HUDEP-2 (cell line): ENCODE measurements around the gene HSD17B8.
"Not testable (repeated sequence)": the region's sequence is repeated elsewhere in the genome, so short reads cannot be mapped to it uniquely, and the experiment has no call there.

Experiments
- DNase-seq, 76 experiments: peaks; one replicate each; lab custom pipeline; 2025; ENCODE audit not compliant: unreplicated experiment in 76 of 76; lab: John Stamatoyannopoulos, UW

HSD17B8 gene

GRCh38 chr6:33204165-33204414 lies 365 bp upstream of the HSD17B8 start:
- DNase-seq = no peak

DNA sequence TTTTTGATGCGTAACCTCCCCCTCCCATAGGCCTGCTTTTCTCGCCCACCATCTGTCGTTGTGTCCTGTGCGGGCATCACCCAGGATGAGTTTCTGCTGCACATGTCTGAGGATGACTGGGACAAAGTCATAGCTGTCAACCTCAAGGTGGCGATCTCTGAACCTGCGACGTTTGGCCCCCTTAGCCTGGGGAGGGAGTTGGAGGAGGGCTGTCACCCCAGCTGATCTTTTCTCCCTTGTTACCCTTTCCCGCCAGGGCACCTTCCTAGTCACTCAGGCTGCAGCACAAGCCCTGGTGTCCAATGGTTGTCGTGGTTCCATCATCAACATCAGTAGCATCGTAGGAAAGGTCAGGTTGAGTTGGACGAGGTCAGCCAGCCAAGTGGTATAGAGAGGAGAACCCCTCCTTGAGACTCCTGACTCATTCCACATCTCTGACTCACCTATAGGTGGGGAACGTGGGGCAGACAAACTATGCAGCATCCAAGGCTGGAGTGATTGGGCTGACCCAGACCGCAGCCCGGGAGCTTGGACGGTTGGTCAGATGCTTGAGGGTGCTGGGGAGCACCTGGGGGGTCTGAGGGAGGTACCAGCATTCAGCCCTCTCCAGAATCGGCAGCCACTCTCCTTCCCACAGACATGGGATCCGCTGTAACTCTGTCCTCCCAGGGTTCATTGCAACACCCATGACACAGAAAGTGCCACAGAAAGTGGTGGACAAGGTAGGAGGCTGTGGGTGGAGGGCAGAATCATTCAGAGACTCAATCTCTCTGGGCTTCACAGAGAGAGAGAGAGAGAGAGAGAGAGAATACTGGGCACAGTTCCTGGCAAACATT lies 954 bp downstream of the HSD17B8 start:
- peak in 5 of 76 experiments; percentile 16 to 53 (median 44) for DNase-seq

DNA sequence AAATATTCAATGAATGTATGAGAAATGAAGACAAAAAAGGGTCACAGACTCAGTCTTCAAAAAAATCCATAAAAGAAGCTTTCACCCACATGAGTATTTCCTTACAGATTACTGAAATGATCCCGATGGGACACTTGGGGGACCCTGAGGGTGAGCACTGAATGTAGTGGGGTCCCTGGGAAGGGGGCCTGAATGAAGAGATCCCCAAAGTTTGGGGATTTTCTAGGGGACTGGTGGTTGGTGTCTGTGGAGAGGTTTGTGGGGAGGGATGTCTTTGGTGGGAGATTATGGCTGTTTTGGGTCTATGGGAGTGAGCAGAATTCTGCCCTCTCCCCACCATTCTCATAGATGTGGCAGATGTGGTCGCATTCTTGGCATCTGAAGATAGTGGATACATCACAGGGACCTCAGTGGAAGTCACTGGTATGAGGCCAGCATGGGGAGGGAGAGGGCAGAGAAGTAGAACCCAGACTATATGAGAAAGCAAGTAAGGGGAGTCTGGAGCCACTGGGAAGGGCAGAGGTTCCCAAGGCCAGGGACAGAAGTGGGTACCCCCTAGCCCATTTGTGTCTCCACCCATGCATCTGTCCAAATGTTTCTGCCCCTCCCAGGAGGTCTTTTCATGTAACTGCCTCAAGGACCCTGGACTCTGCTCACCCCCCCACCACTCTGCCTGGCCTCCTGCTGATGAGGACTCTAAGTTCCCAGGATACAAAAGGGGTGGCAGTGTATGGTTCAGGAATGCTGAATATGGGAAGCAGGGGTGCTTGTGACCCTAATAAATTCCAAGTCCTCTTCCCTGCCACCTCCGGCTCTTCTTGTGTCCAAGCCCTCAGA lies 1.8 kb downstream of the HSD17B8 start:
- no peak for DNase-seq

GRCh38 chr6:33206864-33207551 lies 2.6 kb downstream of the HSD17B8 start:
- no peak for DNase-seq

DNA sequence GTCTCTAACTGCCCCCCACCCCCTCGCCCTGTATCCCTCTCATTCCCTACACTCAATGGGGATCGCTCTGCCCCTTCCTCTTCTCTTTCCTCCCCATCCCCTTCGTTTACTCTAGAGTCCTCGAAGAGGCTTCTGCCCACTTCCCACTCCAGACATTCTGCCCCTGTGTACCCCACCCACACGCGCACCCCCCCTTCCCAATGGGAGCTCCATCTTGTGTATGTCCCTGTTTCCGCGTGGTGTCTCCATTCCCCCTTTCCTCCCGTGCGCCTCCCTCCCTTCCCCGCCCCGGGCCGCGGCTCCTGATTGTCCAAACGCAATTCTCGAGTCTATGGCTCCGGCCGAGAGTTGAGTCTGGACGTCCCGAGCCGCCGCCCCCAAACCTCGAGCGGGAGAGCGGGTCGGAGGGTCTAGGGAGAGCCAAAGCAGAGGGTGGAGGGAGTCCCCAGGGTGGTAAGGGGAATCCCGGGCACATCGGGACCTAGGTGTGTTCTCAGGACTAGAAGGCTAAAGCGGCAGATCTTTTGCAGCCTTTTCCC lies 3.2 kb downstream of the HSD17B8 start:
- DNase-seq = peak in 19 of 76 experiments; percentile 16 to 77 (median 29)

DNA sequence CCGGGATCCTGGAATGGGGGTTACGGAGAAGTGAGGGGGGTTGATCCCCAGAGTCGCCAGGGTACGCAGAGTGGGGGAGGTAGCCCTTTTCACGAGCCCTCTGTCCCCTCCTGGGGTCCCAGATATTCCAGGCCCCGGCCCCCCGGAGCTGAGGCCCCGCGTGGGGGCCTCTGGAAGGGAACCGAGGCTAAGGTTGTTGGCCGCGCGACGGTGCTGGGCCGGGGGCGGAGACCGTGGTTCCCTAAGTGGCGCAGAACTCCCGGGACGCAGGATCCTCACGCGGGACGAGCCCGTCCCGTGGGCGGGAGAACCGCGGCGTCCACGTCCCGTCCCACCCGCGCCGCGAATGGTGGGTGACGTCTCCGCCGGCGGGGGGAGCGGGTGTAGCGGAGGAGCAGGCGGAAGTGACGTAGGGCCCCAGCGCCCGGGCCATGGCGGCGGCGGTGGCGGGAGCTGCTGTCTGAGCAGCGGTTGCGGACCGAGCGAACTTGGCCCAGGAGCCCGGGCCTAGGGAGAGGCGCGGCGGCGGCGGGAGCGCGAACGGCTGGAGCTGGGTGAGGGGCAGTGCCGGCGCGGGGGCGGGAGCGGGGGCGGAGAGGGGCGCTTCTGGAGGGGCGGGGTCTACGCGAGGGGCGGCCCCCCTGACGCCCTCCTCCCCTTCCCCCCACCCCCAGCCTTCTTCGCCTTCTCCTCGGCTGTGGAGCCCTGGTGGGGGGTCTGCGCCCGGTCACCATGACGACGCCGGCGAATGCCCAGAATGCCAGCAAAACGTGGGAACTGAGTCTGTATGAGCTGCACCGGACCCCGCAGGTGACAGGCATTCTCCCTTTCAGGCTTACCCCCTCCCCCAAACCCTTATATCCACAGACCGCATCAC lies 3.9 kb downstream of the HSD17B8 start, which contains the start of gene RING1:
TSS of gene RING1 (plus strand) at position 410 of the 877 bp plus-strand sequence. CDS start at position 733, 323 bp downstream.
- DNase-seq = peak in 69 of 76 experiments; percentile 14 to 88 (median 73)

DNA sequence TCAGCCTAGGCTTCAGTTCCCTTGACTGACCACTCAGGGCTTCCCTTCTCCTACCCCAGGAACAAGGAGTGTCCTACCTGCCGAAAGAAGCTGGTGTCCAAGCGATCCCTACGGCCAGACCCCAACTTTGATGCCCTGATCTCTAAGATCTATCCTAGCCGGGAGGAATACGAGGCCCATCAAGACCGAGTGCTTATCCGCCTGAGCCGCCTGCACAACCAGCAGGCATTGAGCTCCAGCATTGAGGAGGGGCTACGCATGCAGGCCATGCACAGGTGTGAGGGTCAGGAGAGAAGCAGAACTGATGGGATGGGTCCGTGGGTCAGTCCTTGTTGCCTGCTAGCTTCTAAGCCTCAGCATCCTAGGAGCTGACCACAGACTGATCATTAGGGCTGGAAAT lies 5.4 kb downstream of the HSD17B8 start:
- no peak for DNase-seq

GRCh38 chr6:33211136-33211535 lies 6.7 kb downstream of the HSD17B8 start:
- DNase-seq = no peak

DNA sequence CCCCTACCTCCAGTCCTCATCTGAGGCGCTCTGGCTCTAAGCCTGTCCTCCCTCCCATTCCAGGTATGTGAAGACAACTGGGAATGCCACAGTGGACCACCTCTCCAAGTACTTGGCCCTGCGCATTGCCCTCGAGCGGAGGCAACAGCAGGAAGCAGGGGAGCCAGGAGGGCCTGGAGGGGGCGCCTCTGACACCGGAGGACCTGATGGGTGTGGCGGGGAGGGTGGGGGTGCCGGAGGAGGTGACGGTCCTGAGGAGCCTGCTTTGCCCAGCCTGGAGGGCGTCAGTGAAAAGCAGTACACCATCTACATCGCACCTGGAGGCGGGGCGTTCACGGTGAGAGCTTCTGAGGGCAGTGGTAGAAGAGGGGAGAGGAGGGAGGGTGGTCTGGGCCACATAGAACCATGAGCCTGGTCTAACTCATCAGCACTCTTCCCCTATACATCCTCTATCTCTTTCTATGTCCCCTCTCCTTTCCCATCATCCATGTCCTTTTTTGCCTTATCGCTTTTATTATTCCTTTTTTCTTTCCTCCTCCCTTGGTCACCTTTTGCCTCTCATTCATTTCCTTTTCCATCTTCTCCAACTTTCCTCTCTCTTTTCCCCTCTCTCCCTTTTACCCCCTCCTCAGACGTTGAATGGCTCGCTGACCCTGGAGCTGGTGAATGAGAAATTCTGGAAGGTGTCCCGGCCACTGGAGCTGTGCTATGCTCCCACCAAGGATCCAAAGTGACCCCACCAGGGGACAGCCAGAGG lies 7.4 kb downstream of the HSD17B8 start:
- DNase-seq = peak in 4 of 76 experiments; percentile 14 to 24 (median 16)

DNA sequence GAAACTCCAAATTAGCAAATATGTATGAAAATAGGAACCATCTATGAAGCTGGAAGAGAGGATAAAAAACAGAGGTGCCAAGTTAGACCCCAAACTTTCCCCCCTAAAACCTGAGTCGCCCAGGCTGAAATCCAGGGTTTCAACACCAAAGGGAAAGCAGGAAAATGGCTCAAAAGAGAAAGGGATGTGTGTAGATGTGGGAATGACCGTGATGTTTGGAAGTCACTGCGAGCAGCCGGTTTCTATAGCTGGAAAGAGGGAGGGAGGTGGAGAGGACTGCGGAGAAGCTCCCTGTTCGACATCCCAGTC lies 8.4 kb downstream of the HSD17B8 start:
- DNase-seq = no peak

GRCh38 chr6:33213166-33213988 lies 8.9 kb downstream of the HSD17B8 start:
- DNase-seq = no peak

DNA sequence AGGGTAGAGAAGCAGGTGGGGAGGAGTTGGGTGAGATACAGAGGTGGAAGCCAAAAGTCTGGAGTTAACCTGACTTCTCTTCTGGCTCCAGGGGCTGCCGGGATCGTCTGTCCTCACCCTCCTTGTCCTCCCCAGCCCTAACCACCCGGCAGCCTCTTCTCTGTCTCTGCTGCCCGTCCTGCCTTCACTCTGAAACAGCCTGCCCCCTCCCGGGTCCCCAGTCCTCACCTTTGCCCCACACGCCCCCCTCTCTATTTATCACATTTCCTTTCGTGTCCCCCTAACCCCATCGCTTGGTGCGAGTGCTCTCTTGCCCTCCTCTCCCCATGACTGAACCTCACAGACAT lies 9.5 kb downstream of the HSD17B8 start:
- DNase-seq = no peak

- DNase-seq = no peak
Measured at GRCh38 chr6:33215271-33216116, 11.0 kb downstream of the HSD17B8 start.

GRCh38 chr6:33216117-33216649 lies 11.7 kb downstream of the HSD17B8 start:
- DNase-seq = no peak

DNA sequence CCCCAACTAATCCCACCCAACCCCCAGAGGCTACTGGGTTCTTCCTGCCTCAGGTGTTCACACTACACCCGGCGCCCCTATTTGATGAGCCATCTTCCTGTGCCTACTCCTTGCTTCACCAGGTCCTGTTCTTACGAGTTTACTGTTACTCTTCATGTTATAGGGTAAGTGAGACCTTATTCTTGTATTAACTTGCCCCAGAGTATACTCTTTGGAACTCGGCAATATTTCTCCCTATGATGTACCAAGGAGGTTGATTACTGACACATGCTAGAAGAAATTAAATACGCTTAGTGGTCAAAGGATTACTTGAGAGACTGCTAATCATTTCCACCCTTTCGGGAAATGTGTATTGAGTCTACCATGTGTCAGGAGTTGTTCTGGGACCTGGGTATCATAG lies 12.8 kb downstream of the HSD17B8 start:
- DNase-seq = no peak

- DNase-seq = no peak
Measured at GRCh38 chr6:33217681-33218080, 13.2 kb downstream of the HSD17B8 start.

- not testable (repeated sequence) for DNase-seq
Measured at GRCh38 chr6:33226503-33227120, 22.2 kb downstream of the HSD17B8 start.
